OCI-LY1 (cell line): ENCODE results near the gene TRMT1L.

Source experiments
- EZH2 ChIP-seq: fragments of 200-600 bp; sonication (generic), shearing (Covaris generic); IDR thresholded peaks from 2 replicates; pipeline ENCODE4 v1.8.0; 2017; ENCODE audit warnings: borderline replicate concordance, mixed run types, mild to moderate bottlenecking, antibody characterized with exemption, low read length, moderate library complexity, mixed read lengths
- TF ChIP-seq, protein P1 (sequence below): fragments of 200-600 bp; sonication (generic), shearing (Covaris generic); IDR thresholded peaks from 2 replicates; pipeline ENCODE4 v1.5.1; 2017; ENCODE audit warnings: mild to moderate bottlenecking, antibody characterized with exemption, low read length, moderate library complexity, mixed read lengths

DNA sequence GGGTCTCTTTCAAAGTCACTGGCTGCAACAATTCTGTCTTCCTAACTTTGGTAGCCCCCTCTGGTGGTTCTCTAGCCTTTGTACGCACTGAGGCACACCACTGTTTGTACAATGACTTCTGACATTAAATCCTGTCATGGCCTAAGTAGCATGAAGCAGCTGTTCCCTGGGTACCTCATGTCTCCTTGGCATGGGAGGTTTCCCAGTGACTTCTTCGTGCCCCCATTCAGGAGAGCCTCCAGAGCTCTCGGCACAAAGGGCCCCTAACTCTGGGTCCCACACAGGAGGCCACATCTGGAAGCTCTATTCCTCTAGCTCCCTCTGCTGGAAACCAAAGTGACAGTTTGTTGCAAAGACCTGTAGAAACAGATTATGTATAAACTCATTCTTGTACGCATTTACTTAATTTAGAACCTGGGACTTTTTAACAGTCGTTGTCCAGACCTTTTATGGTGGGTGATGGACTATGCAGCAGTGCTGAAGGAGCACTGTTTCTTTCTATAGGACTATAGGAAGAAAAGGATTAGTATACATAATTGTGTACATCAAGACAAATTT is 13.6 kb upstream of the TRMT1L start:
- TF ChIP-seq, protein P1, sequence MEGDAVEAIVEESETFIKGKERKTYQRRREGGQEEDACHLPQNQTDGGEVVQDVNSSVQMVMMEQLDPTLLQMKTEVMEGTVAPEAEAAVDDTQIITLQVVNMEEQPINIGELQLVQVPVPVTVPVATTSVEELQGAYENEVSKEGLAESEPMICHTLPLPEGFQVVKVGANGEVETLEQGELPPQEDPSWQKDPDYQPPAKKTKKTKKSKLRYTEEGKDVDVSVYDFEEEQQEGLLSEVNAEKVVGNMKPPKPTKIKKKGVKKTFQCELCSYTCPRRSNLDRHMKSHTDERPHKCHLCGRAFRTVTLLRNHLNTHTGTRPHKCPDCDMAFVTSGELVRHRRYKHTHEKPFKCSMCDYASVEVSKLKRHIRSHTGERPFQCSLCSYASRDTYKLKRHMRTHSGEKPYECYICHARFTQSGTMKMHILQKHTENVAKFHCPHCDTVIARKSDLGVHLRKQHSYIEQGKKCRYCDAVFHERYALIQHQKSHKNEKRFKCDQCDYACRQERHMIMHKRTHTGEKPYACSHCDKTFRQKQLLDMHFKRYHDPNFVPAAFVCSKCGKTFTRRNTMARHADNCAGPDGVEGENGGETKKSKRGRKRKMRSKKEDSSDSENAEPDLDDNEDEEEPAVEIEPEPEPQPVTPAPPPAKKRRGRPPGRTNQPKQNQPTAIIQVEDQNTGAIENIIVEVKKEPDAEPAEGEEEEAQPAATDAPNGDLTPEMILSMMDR: peak; percentile 99
- no peak for TF ChIP-seq EZH2
